T-helper 9 cell (primary cell): ENCODE data around the gene RAB26.

Experiments
- DNase-seq: peaks from one replicate; pipeline ENCODE4 v3.0.0-alpha.2; 2020

Gene RAB26

GRCh38 chr16:2145843-2146242, 2.6 kb upstream of the RAB26 start:
- no peak for DNase-seq

GRCh38 chr16:2147378-2147777, 1.0 kb upstream of the RAB26 start:
- DNase-seq: no peak

- peak; percentile 26 for DNase-seq
Measured at GRCh38 chr16:2148714-2149629, 547 bp downstream of the RAB26 start.

DNA sequence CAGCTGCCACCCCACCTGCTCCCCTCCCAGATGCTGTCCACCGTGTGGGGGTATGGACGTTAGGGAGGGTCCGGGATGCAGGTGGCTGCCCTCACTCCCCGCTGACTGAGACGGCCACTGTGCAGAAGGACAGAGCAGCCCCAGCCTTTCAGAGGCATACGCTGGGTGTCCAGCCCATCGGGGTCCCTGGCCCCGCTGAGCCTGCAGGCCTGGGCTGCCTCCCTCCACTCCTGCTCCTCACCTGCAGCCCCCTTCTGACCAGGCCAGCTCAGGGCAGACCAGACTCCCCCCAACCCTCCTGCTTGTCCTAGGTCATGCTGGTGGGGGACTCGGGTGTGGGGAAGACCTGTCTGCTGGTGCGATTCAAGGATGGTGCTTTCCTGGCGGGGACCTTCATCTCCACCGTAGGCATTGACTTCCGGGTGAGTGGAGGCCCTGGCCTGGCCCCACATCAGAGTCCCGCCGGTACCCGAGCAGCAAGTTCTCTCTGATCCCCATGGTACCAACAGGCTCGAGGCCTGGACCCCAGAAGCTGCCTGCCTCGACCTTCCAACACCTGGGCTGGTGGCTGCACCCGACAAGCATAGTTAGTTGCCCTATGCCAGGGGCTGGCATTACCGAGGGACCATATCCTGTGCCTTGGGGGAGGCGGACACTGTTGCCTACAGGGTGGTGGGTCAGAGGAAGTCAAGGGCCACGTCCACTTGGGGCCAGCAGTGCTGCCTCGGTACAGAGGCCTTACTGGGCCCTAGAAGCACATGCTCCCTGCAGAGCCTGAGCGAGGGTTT, 1.4 kb downstream of the RAB26 start:
- no peak for DNase-seq

GRCh38 chr16:2150418-2151187, 2.2 kb downstream of the RAB26 start:
- DNase-seq: no peak

DNA sequence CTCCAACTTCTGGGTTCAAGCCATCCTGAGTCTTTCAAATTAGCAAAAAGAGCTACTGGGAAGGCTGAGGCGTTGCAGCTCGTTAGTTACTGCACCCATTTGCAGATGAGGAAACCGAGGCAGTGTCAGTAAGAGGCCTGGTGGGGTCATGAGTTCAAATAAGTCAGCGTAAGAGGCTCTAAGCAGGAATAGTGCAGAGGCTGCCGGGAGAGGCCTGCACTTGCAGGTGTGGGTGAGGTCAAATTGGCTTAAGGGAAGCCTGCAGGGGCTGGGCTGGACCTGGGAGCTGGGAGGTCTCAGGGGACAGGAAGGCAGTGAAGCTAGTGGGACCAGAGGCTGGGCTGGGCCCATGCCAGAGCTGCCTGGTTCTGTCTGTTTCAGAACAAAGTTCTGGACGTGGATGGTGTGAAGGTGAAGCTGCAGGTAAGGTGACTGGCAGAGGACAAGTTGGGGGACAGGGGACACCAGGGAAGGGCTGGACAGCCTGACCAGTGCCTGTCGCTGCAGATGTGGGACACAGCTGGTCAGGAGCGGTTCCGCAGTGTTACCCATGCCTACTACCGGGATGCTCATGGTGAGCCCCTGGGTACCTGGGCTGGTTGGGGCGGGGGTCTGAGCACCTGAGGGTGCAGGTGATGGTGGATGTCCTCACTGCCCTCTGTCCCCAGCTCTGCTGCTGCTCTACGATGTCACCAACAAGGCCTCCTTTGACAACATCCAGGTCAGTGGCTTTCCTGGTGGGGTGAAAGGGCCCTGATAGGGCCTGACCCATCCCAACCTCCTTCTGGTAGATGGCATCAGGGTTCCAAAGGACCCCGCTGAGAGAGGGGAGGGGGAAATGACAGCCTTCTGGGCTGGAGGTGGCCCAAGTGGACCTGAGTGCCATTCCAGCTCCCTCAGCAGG, 3.0 kb downstream of the RAB26 start:
- no peak for DNase-seq

GRCh38 chr16:2152695-2153506, 4.5 kb downstream of the RAB26 start:
- no peak for DNase-seq

DNA sequence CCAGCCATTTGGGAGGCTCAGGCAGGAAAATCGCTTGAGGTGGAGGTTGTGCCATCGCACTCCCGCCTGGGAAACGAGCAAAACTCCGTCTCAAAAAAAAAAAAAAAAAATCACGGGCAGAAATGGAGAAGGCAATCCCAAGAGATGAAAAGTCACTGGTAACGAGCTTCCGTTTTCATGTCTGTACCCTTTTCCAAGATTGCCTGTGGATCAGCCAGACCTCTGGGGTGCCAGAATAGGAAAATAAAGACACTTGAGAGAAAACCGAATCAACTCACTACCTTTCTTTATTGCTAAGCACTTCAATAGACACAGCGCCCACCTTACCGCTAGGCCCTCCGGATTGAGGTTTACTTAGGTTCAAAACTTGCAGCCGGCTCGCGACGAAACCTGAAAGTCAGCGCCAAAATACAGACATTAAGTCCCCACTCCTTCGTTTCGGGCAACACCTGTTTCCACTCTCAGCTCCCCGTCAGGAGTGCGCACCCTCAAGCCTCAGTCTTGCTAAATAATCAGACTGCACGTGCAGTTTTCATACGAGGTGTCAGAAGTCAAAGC, 6.2 kb downstream of the RAB26 start:
- no peak for DNase-seq

- DNase-seq: peak; percentile 93
Measured at GRCh38 chr16:2155091-2155950, 6.9 kb downstream of the RAB26 start, which contains the start of gene TRAF7. Gene TRAF7 (plus strand): TSS chr16:2155782. CDS start chr16:2163921, 8,139 bp downstream.

GRCh38 chr16:2155977-2156848, 7.8 kb downstream of the RAB26 start:
- DNase-seq: no peak

GRCh38 chr16:2156849-2157224, 8.4 kb downstream of the RAB26 start:
- DNase-seq: no peak

DNA sequence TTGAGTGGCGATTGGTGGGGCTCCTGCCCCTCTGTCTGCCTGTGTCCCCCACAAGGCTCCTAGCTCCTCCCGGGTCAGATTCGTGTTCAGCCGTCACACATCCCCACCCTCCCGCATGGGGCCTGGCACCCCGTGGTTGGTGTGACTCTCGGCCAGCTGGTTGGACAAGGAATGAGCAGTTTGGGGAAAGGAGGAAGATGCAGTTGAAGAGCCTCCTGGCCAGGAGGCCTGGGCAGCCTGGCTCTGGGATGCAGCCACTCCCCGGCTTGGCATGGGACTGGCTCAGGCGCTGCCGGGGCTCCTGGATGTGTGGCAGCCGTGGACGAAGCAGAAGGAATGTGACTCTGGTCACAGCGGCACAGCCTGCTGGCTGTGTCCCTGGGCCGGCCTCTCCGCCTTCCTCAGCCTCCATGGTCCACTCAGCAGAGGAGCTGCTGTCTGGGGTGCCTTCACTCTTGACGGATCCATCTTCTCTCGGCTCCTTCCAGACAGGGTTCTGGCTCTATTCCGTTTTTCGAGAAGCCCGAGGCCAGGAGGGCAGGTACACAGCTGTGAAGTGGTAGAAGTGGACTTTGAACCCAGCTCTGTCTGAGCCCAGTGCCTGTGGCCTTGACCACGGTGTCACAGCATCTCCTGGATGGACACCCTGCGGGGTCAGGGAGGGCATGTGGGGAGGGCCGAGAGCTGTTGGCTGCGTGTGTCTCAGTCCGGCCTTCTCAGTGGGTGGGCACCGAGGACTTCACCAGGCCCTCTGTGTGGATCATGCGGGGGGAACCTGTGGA, 9.2 kb downstream of the RAB26 start:
- DNase-seq: no peak

- DNase-seq: no peak
Measured at GRCh38 chr16:2158262-2158638, 9.8 kb downstream of the RAB26 start.

DNA sequence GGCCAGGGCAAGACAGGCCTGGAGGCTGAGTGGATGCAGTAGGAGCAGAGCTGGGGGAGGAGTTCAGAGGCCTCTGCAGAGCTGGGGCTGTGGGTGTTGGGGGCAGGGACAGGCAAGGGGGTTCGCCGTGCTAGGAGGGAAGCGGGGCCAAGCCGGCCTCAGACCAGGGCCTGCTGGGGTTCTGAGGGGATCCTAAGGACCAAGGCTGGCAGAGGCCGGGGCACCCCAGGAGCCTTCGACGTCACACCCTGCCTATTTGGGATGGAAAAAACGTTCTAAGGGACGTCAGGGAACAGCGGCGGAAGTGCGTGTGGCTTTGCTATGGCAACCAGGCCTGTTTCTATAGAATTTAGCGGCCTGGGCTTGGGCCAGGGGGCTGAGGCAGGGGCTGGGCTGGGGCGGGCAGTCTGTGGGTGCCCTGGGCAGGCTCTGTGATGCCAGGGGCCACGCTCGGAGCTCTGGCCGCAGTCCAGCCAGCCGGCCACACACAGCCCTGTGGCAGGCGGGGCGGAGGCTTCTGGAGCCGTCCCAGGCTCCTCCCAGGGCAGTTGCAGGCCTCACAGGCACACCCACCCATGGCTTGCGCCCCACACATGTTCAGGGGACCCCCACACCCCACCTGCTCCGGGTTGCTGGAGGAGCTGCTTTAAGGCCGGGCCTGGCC, 10.9 kb downstream of the RAB26 start:
- no peak for DNase-seq

GRCh38 chr16:2160915-2161551, 12.6 kb downstream of the RAB26 start:
- DNase-seq: no peak

- no peak for DNase-seq
Measured at GRCh38 chr16:2161911-2162310, 13.5 kb downstream of the RAB26 start.

GRCh38 chr16:2162676-2163118, 14.3 kb downstream of the RAB26 start:
- no peak for DNase-seq
